Measurements from ENCODE around the gene F2RL1. TPM values are rescaled to one million over a fixed set of nuclear protein-coding genes. Genes with fewer than 3 reads are reported as not detected.

Gene F2RL1
- total RNA-seq, 2 donors from 2014 or later: 87.0 to 139 TPM

DNA sequence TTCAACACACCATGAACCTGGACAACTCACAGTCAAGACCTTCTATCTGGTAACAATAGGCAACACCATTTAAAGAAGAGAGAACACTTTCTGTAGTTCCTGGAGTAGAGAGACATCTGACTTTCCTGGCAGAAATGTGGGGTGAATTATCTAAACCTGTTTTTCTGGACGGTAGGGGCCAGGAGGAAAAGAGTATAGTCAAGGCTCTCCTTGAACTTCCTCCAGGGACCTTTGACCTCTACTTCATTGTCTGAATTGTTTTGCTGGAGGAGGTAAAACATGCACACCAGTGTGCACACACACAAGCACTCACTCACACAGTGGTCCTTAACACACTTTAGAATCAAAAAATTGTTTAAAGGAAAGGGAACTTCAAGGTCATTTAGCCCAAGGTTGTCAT lies 44.2 kb downstream of the F2RL1 start:
- no peak overlapping the region for H3K4me3 ChIP-seq
- H3K9ac ChIP-seq (ENCODE audit: low read depth in 2 of 2, low read length in 2 of 2): no peak overlapping the region
- no peak overlapping the region for H3K27ac ChIP-seq
- H3K9me3 ChIP-seq: no peaks in the 10 kb centered on the region
- intact Hi-C loops (cut with DNase I): no loop called here
- H3K27me3 ChIP-seq: no peaks in the 10 kb centered on the region
- H3K4me1 ChIP-seq: no peaks in the 10 kb centered on the region
- TF ChIP-seq, protein P1, sequence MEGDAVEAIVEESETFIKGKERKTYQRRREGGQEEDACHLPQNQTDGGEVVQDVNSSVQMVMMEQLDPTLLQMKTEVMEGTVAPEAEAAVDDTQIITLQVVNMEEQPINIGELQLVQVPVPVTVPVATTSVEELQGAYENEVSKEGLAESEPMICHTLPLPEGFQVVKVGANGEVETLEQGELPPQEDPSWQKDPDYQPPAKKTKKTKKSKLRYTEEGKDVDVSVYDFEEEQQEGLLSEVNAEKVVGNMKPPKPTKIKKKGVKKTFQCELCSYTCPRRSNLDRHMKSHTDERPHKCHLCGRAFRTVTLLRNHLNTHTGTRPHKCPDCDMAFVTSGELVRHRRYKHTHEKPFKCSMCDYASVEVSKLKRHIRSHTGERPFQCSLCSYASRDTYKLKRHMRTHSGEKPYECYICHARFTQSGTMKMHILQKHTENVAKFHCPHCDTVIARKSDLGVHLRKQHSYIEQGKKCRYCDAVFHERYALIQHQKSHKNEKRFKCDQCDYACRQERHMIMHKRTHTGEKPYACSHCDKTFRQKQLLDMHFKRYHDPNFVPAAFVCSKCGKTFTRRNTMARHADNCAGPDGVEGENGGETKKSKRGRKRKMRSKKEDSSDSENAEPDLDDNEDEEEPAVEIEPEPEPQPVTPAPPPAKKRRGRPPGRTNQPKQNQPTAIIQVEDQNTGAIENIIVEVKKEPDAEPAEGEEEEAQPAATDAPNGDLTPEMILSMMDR (IDR thresholded peaks at IDR 0.05): no peak
- H3K36me3 ChIP-seq: no peaks in the 10 kb centered on the region
- DNase-seq: no peak

DNA sequence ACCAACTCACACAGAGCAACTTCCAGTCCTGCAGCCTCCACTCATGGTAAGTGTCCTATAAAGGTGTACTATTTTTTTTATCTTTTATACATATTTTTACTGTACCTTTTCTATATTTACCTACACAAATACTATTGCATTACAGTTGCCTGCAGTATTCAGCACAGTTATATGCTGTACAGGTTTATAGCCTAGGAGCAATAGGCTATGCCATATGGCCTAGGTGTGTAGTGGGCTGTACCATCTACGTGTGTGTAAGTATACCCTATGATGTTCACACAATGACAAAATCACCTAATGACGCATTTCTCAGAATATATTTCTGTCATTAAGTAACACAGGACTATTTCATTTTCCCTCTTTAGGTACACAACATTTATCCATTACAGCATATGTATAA lies 47.7 kb downstream of the F2RL1 start:
- intact Hi-C loops (cut with DNase I): loop anchor here (5.0 kb wide), 1 partner anchor 151 kb away; no protein-coding TSS in a partner anchor
- H3K9me3 ChIP-seq: no peaks in the 10 kb centered on the region
- TF ChIP-seq, protein P1 (IDR thresholded peaks at IDR 0.05): no peak
- no peak for DNase-seq
- H3K27ac ChIP-seq: no peak overlapping the region
- H3K4me1 ChIP-seq: no peaks in the 10 kb centered on the region
- no peaks in the 10 kb centered on the region for H3K36me3 ChIP-seq
- no peak overlapping the region for H3K4me3 ChIP-seq
- H3K9ac ChIP-seq (ENCODE audit: low read depth in 2 of 2, low read length in 2 of 2): no peak overlapping the region
- H3K27me3 ChIP-seq: no peaks in the 10 kb centered on the region

- H3K4me1 ChIP-seq: no peaks in the 10 kb centered on the region
- no peaks in the 10 kb centered on the region for H3K27me3 ChIP-seq
- no peaks in the 10 kb centered on the region for H3K36me3 ChIP-seq
- no peak overlapping the region for H3K4me3 ChIP-seq
- H3K9me3 ChIP-seq: no peaks in the 10 kb centered on the region
- no peak overlapping the region for H3K9ac ChIP-seq (ENCODE audit: low read depth in 2 of 2, low read length in 2 of 2)
- TF ChIP-seq, protein P1 (IDR thresholded peaks at IDR 0.05): no peak
- no peak for DNase-seq
- intact Hi-C loops (cut with DNase I): loop anchor here (5.0 kb wide), 1 partner anchor 150 kb away; no protein-coding TSS in a partner anchor
- no peak overlapping the region for H3K27ac ChIP-seq
Measured at GRCh38 chr5:76867038-76867437, 48.2 kb downstream of the F2RL1 start.

GRCh38 chr5:76867827-76868693 lies 49.2 kb downstream of the F2RL1 start:
- H3K4me1 ChIP-seq: no peaks in the 10 kb centered on the region
- peak; percentile 69 for DNase-seq
- no peaks in the 10 kb centered on the region for H3K36me3 ChIP-seq
- H3K9me3 ChIP-seq: no peaks in the 10 kb centered on the region
- H3K4me3 ChIP-seq: no peak overlapping the region
- intact Hi-C loops (cut with DNase I): loop anchor here (5.0 kb wide), 1 partner anchor 149 kb away; no protein-coding TSS in a partner anchor
- TF ChIP-seq, protein P1 (IDR thresholded peaks at IDR 0.05): peak; percentile 80
- no peak overlapping the region for H3K27ac ChIP-seq
- no peaks in the 10 kb centered on the region for H3K27me3 ChIP-seq
- peak overlapping the region in 1 of 2 donors; percentile 2 for H3K9ac ChIP-seq (ENCODE audit: low read depth in 2 of 2, low read length in 2 of 2)

DNA sequence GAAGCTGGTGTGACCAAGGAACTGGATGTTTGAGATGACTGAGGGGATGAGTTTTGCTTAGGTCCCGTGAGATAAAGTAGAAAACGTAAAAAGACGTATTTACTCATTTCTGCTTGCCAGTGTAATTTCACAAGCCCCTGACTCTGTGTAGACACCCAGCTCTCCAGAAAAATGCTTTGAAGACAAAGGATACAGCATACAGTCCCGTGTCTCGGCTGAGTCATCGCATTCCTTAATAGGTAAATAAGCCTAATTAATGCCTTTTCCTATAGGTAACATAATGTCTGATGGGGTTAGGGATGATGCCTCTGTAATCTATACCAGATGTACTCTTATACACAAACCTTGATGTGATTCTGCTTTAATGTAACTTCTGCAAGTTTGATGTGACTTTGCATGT lies 51.2 kb downstream of the F2RL1 start:
- no peaks in the 10 kb centered on the region for H3K36me3 ChIP-seq
- no peaks in the 10 kb centered on the region for H3K27me3 ChIP-seq
- no peak for DNase-seq
- H3K9ac ChIP-seq (ENCODE audit: low read depth in 2 of 2, low read length in 2 of 2): no peak overlapping the region
- H3K9me3 ChIP-seq: no peaks in the 10 kb centered on the region
- no peak overlapping the region for H3K27ac ChIP-seq
- no peak overlapping the region for H3K4me3 ChIP-seq
- H3K4me1 ChIP-seq: no peaks in the 10 kb centered on the region
- intact Hi-C loops (cut with DNase I): no loop called here
- TF ChIP-seq, protein P1 (IDR thresholded peaks at IDR 0.05): no peak

Measured in colonic mucosa (tissue), 4 donors.